ENCODE data around the gene ZNF148.

- TF ChIP-seq CTCF (IDR thresholded peaks at IDR 0.05) = no peak
- TF ChIP-seq POLR2AphosphoS5 (IDR thresholded peaks at IDR 0.05) = no peak
Measured at GRCh38 chr3:125351814-125352456, 23.2 kb downstream of the ZNF148 start.
